ENCODE results near the gene YAF2.

- no peak for TF ChIP-seq CTCF (IDR thresholded peaks at IDR 0.05)
- TF ChIP-seq POLR2A (IDR thresholded peaks at IDR 0.05) = no peak
- TF ChIP-seq POLR2AphosphoS5 (IDR thresholded peaks at IDR 0.05) = no peak
These were observed 22.5 kb upstream of the YAF2 start for GRCh38 chr12:42260518-42260917.
